A549 (cell line): ENCODE measurements around the gene KIAA1191. TPM values are rescaled to one million over a fixed set of nuclear protein-coding genes. Genes with fewer than 3 reads are reported as not detected.
"Not testable (repeated sequence)": the region's sequence is repeated elsewhere in the genome, so short reads cannot be mapped to it uniquely, and the experiment has no call there.

Experiments
- ATAC-seq, 2 experiments: fragments of 200-7000 bp in 1 of 2; fragments of >200 bp in 1 of 2; cut with Nextera tagmentation in 1 of 2; cut with Tn5 transposase in 1 of 2; 3 replicates each; pipeline versions ENCODE4 v1.8.0 to v1.9.1; 2018 to 2020; ENCODE audit warnings: mild to moderate bottlenecking in 1 of 2, moderate library complexity in 1 of 2
- CTCF ChIA-PET: fragments of 300-600 bp; sonication (Branson Sonifier 250); formaldehyde crosslinking; extraction: SDS; loops from one replicate; lab custom pipeline; 2021; ENCODE audit warnings: antibody characterized with exemption, inconsistent platforms; lab: Yijun Ruan, JAX
- POLR2A ChIA-PET: fragments of 350-600 bp; formaldehyde crosslinking; extraction: SDS; loops from one replicate; lab custom pipeline; 2021; ENCODE audit warnings: antibody characterized with exemption, inconsistent platforms; lab: Yijun Ruan, JAX
- DNase-seq, 2 experiments: peaks; one replicate each; pipeline versions ENCODE4 v3.0.0 to v3.0.0-alpha.2; 2011 to 2016; ENCODE audit warnings: low read depth in 1 of 2, low spot score in 1 of 2
- FAIRE-seq: peaks from 2 replicates; lab custom pipeline; 2011; peaks lifted over from hg19 to GRCh38; lab: Jason Lieb, UNC
- H3K27ac ChIP-seq, 2 experiments: fragments of >200 bp; sonication (Bioruptor Twin); formaldehyde crosslinking; 3 replicates each; pipeline ENCODE4 v1.5.1; 2016 to 2017
- H3K4me1 ChIP-seq: fragments of >200 bp; sonication (Bioruptor Twin); formaldehyde crosslinking; 3 replicates; pipeline ENCODE4 v1.6.1; 2016
- H3K4me2 ChIP-seq: fragments of >200 bp; sonication (Bioruptor Twin); formaldehyde crosslinking; 3 replicates; pipeline ENCODE4 v1.6.1; 2016
- H3K4me3 ChIP-seq: fragments of >200 bp; sonication (Bioruptor Twin); formaldehyde crosslinking; 3 replicates; pipeline ENCODE4 v1.5.1; 2016
- H3K9me3 ChIP-seq: fragments of >200 bp; sonication (Bioruptor Twin); formaldehyde crosslinking; 3 replicates; pipeline ENCODE4 v1.6.1; 2016
- BHLHE40 ChIP-seq: IDR thresholded peaks from 2 replicates; pipeline ENCODE4 v1.6.1; 2012; ENCODE audit warnings: low read depth, low read length, inconsistent platforms
- CBX2 ChIP-seq: fragments of 200-600 bp; sonication (generic); IDR thresholded peaks from 2 replicates; pipeline ENCODE4 v1.6.1; 2016; ENCODE audit warnings: low read depth, mild to moderate bottlenecking, borderline replicate concordance
- EHMT2 ChIP-seq: fragments of 200-600 bp; sonication (generic); IDR thresholded peaks from 2 replicates; pipeline ENCODE4 v1.6.1; 2016; ENCODE audit warnings: antibody characterized with exemption, low read depth, mild to moderate bottlenecking, moderate library complexity
- EP300 ChIP-seq, 2 experiments: fragments of >200 bp; sonication (Bioruptor Twin); formaldehyde crosslinking; IDR thresholded peaks; 2 replicates in 1 of 2; 3 replicates in 1 of 2; pipeline ENCODE4 v1.6.1; 2016 to 2017
- ESRRA ChIP-seq: fragments of 150-350 bp; IDR thresholded peaks from 2 replicates; pipeline ENCODE4 v1.6.1; 2014; ENCODE audit warnings: mild to moderate bottlenecking, low read length, borderline replicate concordance
- FOSL2 ChIP-seq, 2 experiments: fragments of 450-650 bp in 1 of 2; fragments of >200 bp in 1 of 2; sonication (Bioruptor Twin) in 1 of 2; formaldehyde crosslinking; IDR thresholded peaks; 2 replicates each; pipeline versions ENCODE4 v1.5.0 to v1.6.1; 2016 to 2020; ENCODE audit warnings: mild to moderate bottlenecking in 1 of 2, moderate library complexity in 1 of 2
- HDAC2 ChIP-seq: fragments of 200-600 bp; sonication (generic); IDR thresholded peaks from 2 replicates; pipeline ENCODE4 v1.6.1; 2016
- JUN ChIP-seq, 2 experiments: fragments of >200 bp; sonication (Bioruptor Twin); formaldehyde crosslinking; IDR thresholded peaks; 2 replicates in 1 of 2; 3 replicates in 1 of 2; pipeline ENCODE4 v1.6.1; 2016 to 2017
- KDM5A ChIP-seq: fragments of 200-600 bp; sonication (generic); IDR thresholded peaks from 2 replicates; pipeline ENCODE4 v1.6.1; 2016; ENCODE audit warnings: antibody characterized with exemption, mild to moderate bottlenecking
- MAFK ChIP-seq: fragments of 450-650 bp; IDR thresholded peaks from 2 replicates; pipeline ENCODE4 v1.6.1; 2014; ENCODE audit not compliant: partially characterized antibody
- NFE2L2 ChIP-seq: fragments of 150-350 bp; conservative IDR thresholded peaks from 2 replicates; pipeline ENCODE4 v1.6.1; 2014; ENCODE audit warnings: low read length
- NR3C1 ChIP-seq: fragments of >200 bp; sonication (Bioruptor Twin); formaldehyde crosslinking; IDR thresholded peaks from 3 replicates; pipeline ENCODE4 v1.6.1; 2017
- POLR2AphosphoS2 ChIP-seq: conservative IDR thresholded peaks from 2 replicates; pipeline ENCODE4 v1.6.1; 2012; ENCODE audit warnings: low read length, improper control_type of control experiment, inconsistent platforms
- RAD21 ChIP-seq, 2 experiments: fragments of >200 bp in 1 of 2; sonication (Bioruptor Twin) in 1 of 2; formaldehyde crosslinking in 1 of 2; IDR thresholded peaks in 1 of 2; conservative IDR thresholded peaks in 1 of 2; 2 replicates in 1 of 2; 3 replicates in 1 of 2; pipeline ENCODE4 v1.6.1; 2012 to 2018; ENCODE audit warnings: inconsistent platforms in 1 of 2
- RFX5 ChIP-seq: fragments of 450-650 bp; IDR thresholded peaks from 2 replicates; pipeline ENCODE4 v1.7.1; 2014; ENCODE audit warnings: antibody characterized with exemption, mild to moderate bottlenecking, moderate library complexity
- SREBF2 ChIP-seq: fragments of 450-650 bp; IDR thresholded peaks from 2 replicates; pipeline ENCODE4 v1.6.1; 2014; ENCODE audit warnings: mild to moderate bottlenecking, moderate library complexity
- WGBS: methylation state at CpG from one replicate; pipeline ENCODE4 v1.1.6; 2017; ENCODE audit errors: missing lambda C conversion rate; 5-methylcytosine and 5-hydroxymethylcytosine counted together
- polyA plus RNA-seq, 4 experiments: library from polyadenylated mRNA; depleted of rRNA in 3 of 4; stranded (reverse); fragments of >200 nt; fragmentation: RNase III in 1 of 4; extraction: RNeasy Plus Mini Kit Qiagen cat#74134 plus additional on column Dnase treatment in 1 of 4; gene quantifications; 2 replicates in 3 of 4; 3 replicates in 1 of 4; pipeline ENCODE4 v1.2.3, GENCODE V29; 2011 to 2017
- TF ChIP-seq, protein P1 (sequence below): fragments of 250-450 bp; sonication (Bioruptor Pico); IDR thresholded peaks from 2 replicates; pipeline ENCODE4 v1.5.0; 2021; ENCODE audit warnings: mild to moderate bottlenecking, moderate library complexity, borderline replicate concordance
- TF ChIP-seq, protein P2 (sequence below): IDR thresholded peaks from 2 replicates; pipeline ENCODE4 v1.6.1; 2012
- TF ChIP-seq, protein P3 (sequence below): IDR thresholded peaks from 2 replicates; pipeline ENCODE4 v1.6.1; 2012; ENCODE audit warnings: low read depth, borderline replicate concordance
- TF ChIP-seq, protein P4 (sequence below): fragments of 450-650 bp; IDR thresholded peaks from 2 replicates; pipeline ENCODE4 v1.6.1; 2014; ENCODE audit warnings: antibody characterized with exemption
- TF ChIP-seq, protein P5 (sequence below): fragments of >200 bp; sonication (Bioruptor Twin); formaldehyde crosslinking; IDR thresholded peaks from 2 replicates; pipeline ENCODE4 v1.6.1; 2016
- TF ChIP-seq, protein P6 (sequence below): fragments of >200 bp; sonication (Bioruptor Twin); formaldehyde crosslinking; IDR thresholded peaks from 3 replicates; pipeline ENCODE4 v1.6.1; 2016

Gene KIAA1191
- polyA plus RNA-seq, 2 of the 4 experiments (the other 2 are of a cell fraction) = 83.6 to 89.3 TPM

DNA sequence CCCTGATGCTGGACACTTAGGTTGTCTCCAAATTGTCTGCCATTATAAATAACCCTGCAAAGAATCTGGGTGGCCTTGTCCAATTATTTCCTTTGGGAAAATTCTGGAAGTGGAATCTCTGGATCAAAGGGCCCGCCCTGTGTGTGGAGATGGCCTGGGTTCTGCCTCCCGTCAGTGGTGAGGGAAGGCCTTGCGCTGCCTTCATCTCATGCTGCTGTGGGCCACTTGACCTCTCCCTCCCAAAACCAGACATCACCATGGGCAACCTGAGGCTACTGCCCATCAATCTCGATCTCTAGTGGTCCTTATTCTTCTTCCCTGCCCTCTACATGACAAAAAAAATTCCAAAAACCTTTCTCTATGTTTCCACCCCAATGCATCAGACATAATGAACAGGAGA is 48.2 kb upstream of the KIAA1191 start:
- POLR2A ChIA-PET = no interaction called here
- Histone ChIP-seq H3K9me3 (no peaks in the 10 kb centered on the region), H3K4me3 (no peak overlapping the region), H3K4me2 (no peak overlapping the region), H3K4me1 (peaks cover 10% of the 10 kb centered on the region; the same call in 1 of the 3 replicates), H3K27ac (no peak overlapping the region)
- CTCF ChIA-PET = interaction anchor here (2.1 kb wide), 1 partner anchor 680 kb away, joined by 7 read pairs; no protein-coding TSS in a partner anchor
- TF ChIP-seq POLR2AphosphoS2 (no peak), NR3C1 (no peak), FOSL2 (IDR thresholded peaks at IDR 0.05) (no peak), FOSL2 (CRISPR knock-in tag; IDR thresholded peaks at IDR 0.05) (no peak), EHMT2 (no peak), CBX2 (no peak), EP300 (IDR thresholded peaks at IDR 0.05) (no peak), HDAC2 (no peak), KDM5A (no peak)
- TF ChIP-seq, protein P1, sequence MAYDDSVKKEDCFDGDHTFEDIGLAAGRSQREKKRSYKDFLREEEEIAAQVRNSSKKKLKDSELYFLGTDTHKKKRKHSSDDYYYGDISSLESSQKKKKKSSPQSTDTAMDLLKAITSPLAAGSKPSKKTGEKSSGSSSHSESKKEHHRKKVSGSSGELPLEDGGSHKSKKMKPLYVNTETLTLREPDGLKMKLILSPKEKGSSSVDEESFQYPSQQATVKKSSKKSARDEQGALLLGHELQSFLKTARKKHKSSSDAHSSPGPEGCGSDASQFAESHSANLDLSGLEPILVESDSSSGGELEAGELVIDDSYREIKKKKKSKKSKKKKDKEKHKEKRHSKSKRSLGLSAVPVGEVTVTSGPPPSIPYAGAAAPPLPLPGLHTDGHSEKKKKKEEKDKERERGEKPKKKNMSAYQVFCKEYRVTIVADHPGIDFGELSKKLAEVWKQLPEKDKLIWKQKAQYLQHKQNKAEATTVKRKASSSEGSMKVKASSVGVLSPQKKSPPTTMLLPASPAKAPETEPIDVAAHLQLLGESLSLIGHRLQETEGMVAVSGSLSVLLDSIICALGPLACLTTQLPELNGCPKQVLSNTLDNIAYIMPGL (CRISPR knock-in tag) = no peak
- TF ChIP-seq, protein P2, sequence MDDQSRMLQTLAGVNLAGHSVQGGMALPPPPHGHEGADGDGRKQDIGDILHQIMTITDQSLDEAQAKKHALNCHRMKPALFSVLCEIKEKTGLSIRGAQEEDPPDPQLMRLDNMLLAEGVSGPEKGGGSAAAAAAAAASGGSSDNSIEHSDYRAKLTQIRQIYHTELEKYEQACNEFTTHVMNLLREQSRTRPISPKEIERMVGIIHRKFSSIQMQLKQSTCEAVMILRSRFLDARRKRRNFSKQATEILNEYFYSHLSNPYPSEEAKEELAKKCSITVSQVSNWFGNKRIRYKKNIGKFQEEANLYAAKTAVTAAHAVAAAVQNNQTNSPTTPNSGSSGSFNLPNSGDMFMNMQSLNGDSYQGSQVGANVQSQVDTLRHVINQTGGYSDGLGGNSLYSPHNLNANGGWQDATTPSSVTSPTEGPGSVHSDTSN = no peak
- TF ChIP-seq, protein P3, sequence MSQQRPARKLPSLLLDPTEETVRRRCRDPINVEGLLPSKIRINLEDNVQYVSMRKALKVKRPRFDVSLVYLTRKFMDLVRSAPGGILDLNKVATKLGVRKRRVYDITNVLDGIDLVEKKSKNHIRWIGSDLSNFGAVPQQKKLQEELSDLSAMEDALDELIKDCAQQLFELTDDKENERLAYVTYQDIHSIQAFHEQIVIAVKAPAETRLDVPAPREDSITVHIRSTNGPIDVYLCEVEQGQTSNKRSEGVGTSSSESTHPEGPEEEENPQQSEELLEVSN = no peak
- WGBS = 83% methylated on average over 4 of the region's 4 CpGs
- no peak for ATAC-seq
- no peak for DNase-seq
- FAIRE-seq = no peak

DNA sequence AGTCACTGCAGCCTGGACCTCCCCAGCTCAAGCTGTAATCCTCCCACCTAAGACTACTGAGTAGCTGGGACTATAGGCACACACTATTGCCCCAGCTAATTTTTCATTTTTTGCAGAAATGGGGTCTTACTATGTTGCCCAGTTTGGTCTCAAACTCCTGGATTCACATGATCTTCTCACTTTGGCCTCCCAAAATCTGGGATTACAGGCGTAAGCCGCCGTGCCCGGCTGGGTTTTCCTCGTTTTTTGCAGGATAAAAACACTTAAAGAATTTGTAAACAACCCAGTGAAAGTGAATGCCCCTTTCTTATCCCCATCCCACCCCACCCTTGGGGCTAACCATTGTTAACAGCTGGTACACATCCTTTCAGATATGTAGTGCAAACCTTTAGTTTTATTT is 47.0 kb upstream of the KIAA1191 start:
- ATAC-seq = no peak
- no peak for FAIRE-seq
- H3K9me3 ChIP-seq = no peaks in the 10 kb centered on the region
- POLR2A ChIA-PET = no interaction called here
- no peak for DNase-seq
- CTCF ChIA-PET = interaction anchor here (0.8 to 5.7 kb wide), 4 partner anchors 9 to 438 kb away, joined by 3 to 49 read pairs (median 10); partner anchors contain the start of gene CLTB
- H3K4me2 ChIP-seq = no peak overlapping the region
- peaks cover 10% of the 10 kb centered on the region; the same call in 1 of the 3 replicates for H3K4me1 ChIP-seq
- WGBS = 89% methylated on average over 5 of the region's 5 CpGs
- no peak overlapping the region for H3K4me3 ChIP-seq
- TF ChIP-seq MAFK (no peak), ESRRA (no peak), CBX2 (no peak), EP300 (IDR thresholded peaks at IDR 0.05) (no peak), NFE2L2 (no peak), RFX5 (no peak), POLR2AphosphoS2 (no peak), KDM5A (no peak), BHLHE40 (no peak), RAD21 (conservative IDR thresholded peaks at IDR 0.05 in 1 of 2, IDR thresholded peaks at IDR 0.05 in 1 of 2) (no peak), JUN (IDR thresholded peaks at IDR 0.05) (no peak), SREBF2 (no peak)
- TF ChIP-seq, protein P4, sequence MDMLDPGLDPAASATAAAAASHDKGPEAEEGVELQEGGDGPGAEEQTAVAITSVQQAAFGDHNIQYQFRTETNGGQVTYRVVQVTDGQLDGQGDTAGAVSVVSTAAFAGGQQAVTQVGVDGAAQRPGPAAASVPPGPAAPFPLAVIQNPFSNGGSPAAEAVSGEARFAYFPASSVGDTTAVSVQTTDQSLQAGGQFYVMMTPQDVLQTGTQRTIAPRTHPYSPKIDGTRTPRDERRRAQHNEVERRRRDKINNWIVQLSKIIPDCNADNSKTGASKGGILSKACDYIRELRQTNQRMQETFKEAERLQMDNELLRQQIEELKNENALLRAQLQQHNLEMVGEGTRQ = no peak
- TF ChIP-seq, protein P5, sequence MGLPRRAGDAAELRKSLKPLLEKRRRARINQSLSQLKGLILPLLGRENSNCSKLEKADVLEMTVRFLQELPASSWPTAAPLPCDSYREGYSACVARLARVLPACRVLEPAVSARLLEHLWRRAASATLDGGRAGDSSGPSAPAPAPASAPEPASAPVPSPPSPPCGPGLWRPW = no peak
- TF ChIP-seq, protein P6, sequence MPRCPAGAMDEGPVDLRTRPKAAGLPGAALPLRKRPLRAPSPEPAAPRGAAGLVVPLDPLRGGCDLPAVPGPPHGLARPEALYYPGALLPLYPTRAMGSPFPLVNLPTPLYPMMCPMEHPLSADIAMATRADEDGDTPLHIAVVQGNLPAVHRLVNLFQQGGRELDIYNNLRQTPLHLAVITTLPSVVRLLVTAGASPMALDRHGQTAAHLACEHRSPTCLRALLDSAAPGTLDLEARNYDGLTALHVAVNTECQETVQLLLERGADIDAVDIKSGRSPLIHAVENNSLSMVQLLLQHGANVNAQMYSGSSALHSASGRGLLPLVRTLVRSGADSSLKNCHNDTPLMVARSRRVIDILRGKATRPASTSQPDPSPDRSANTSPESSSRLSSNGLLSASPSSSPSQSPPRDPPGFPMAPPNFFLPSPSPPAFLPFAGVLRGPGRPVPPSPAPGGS = no peak
- no peak overlapping the region for H3K27ac ChIP-seq

DNA sequence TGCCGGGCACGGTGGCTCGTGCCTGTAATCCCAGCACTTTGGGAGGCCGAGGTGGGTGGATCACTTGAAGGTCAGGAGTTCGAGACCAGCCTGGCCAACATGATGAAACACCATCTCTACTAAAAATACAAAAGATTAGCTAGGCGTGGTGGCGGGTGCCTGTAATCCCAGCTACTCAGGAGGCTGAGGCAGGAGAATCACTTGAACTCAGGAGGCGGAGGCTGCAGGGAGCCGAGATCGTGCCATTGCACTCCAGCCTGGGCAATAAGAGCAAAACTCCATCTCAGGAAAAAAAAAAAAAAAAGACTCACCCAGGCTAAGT is 46.6 kb upstream of the KIAA1191 start:
- DNase-seq, ATAC-seq, H3K4me2 ChIP-seq, H3K4me3 ChIP-seq, POLR2A ChIA-PET, H3K27ac ChIP-seq, FAIRE-seq, H3K9me3 ChIP-seq: not testable (repeated sequence)
- 90% methylated on average over 10 of the region's 10 CpGs for WGBS
- CTCF ChIA-PET = interaction anchor here (0.7 to 5.7 kb wide), 5 partner anchors 9 to 438 kb away, joined by 3 to 49 read pairs (median 11); partner anchors contain the start of genes CLTB and FAF2
- peaks cover 10% of the 10 kb centered on the region; the same call in 1 of the 3 replicates for H3K4me1 ChIP-seq
